Superior temporal gyrus (tissue), 1 donor: ENCODE measurements around the gene KIF26B.

Source experiments
- DNase-seq: peaks from one replicate; pipeline ENCODE4 v3.0.0-alpha.2; 2016; ENCODE audit errors: extremely low spot score

Gene KIF26B

GRCh38 chr1:245748240-245748639 lies 593.5 kb downstream of the KIF26B start:
- no peak for DNase-seq

DNA sequence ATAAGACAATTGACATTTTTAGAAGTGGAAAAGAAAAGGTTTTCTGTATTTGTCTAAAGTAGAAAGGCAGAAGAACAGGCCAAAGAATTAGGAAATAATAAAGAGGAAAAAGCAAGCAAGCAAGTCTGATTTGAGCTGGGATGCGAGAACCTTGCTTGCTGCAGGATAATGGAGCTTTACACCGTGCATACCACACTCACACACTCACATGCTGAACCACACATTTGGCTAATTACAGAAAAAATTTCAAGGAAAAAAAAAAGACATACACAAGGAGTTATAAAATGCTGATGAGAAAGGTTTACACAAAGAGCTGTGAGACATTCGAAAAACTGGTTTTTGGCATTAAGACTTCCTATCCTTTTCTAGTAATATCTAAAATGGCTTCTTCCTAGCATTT lies 593.9 kb downstream of the KIF26B start:
- DNase-seq = no peak

DNA sequence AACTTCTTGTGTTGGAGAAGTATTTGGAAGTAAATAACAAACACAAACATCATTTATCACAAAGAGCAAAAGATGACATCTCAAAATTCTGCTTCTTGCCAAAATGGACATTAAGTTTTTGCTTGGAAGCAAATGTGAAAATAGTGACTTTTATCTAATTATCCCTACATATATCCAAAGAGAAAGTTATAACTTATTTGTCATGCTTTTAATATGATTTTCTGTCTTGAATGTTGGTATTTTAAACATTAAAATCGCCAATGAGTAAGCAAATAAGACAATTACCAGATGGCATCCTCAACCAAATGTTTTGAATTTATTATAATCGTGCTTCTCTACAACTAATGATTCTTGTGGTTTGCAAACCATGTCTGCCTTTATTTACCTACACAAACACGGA lies 594.3 kb downstream of the KIF26B start:
- DNase-seq = no peak

DNA sequence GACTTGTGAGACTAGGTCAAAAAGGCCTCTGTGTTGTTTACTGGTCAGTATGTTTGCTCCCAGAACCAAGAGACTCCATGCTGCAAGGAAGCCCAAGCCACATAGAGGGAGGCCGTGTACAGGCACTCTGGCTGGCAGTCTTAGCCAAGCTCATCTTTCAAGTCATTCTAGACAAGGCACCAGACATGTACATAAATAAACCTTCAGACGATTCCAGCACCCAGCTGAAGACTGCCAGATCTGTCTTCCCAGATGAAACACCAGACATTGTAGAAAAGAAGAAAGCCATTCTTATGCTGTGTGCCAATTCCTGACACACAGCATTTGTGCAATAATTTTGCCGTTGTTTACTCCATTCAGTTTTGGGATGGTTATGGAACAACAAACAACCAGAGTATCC lies 595.5 kb downstream of the KIF26B start:
- DNase-seq = no peak

DNA sequence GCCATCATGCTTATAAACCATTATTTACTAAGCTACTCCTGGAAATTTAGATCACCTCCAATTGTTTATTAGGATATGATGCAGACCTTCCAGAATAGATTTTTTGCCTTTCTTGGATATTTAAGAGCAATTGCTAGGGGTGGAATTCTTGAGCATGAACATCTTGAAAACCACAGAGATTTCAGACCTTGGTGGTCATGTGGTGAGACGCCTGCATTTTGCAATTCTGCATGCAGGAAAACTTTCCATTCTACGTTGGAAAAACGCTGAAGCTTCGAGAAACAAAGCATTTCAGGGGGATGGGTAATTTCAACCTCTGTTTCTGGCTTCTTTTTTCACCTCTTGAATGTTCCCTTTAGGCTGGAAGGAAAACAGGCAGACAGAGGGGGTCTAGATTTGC lies 596.3 kb downstream of the KIF26B start:
- DNase-seq = no peak

GRCh38 chr1:245751726-245752470 lies 597.1 kb downstream of the KIF26B start:
- no peak for DNase-seq

GRCh38 chr1:245752561-245752960 lies 597.8 kb downstream of the KIF26B start:
- DNase-seq = no peak

GRCh38 chr1:245753807-245754206 lies 599.0 kb downstream of the KIF26B start:
- no peak for DNase-seq

DNA sequence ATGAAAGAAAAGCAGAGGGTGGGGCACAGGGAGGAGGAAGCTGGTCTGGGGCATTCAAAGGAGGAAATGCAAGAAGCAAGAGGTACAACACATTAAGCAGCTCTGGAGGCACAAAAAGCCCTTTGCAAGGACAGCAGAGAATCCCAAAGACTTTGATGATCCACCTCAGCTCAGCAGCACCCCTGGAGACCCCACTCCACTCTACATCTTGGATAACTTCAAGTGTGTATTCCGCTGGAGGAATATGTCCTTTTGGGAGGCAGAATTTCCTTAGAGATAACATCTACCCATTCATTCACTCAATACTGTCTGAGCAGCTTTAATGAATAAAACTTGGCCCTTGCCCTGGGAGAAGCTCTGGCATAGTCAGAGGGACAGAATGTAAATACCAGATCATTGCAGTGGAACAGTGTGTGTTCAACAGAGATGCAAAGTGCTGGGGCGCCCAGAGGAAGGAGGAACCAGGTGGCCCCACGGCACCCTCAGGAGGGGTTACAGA lies 599.7 kb downstream of the KIF26B start:
- no peak for DNase-seq
